K562 (cell line): Measurements from ENCODE around the gene GPR162. TPM values are rescaled to one million over a fixed set of nuclear protein-coding genes. Genes with fewer than 3 reads are reported as not detected.

Source experiments
- ATAC-seq: fragments of 200-7000 bp; cut with Tn5 transposase; 3 replicates; pipeline ENCODE4 v1.9.1; 2020; ENCODE audit warnings: moderate library complexity
- BruUV-seq: library from RNA; stranded (reverse); fragments of 400-500 nt; replicated peaks from 2 replicates; lab custom pipeline; 2021; lab: Mats Ljungman, UMichigan
- CTCF ChIA-PET: fragments of 300-600 bp; formaldehyde crosslinking; extraction: SDS; loops from one replicate; lab custom pipeline; 2021; ENCODE audit warnings: low intra/inter-chr PET ratio; lab: Yijun Ruan, JAX
- POLR2A ChIA-PET: fragments of 300-600, 350-650 bp; sonication (Branson Sonifier 250); formaldehyde crosslinking; extraction: SDS; loops from one replicate; lab custom pipeline; 2021; ENCODE audit warnings: antibody characterized with exemption, inconsistent platforms; lab: Yijun Ruan, JAX
- DNase-seq, 4 experiments: peaks; one replicate each; pipeline versions ENCODE4 v3.0.0 to v3.0.0-alpha.2; 2011 to 2018; ENCODE audit warnings: low spot score in 3 of 4, mixed read lengths in 3 of 4; ENCODE audit errors: extremely low read depth in 1 of 4
- FAIRE-seq: peaks from 2 replicates; lab custom pipeline; 2011; peaks lifted over from hg19 to GRCh38; lab: Jason Lieb, UNC
- H2AFZ ChIP-seq: 2 replicates; pipeline ENCODE4 v1.6.0; 2011; ENCODE audit warnings: low read depth, low read length, control low read depth, inconsistent platforms
- H3K27ac ChIP-seq: fragments of 200-600 bp; 3 replicates; pipeline ENCODE4 v1.8.0; 2011; ENCODE audit warnings: low read depth, mild to moderate bottlenecking, control low read depth, inconsistent platforms, low read length, moderate library complexity, mixed read lengths; ENCODE audit errors: extremely low read depth
- H3K27me3 ChIP-seq, 2 experiments: fragments of 300-600 bp in 1 of 2; 2 replicates in 1 of 2; 3 replicates in 1 of 2; pipeline versions ENCODE4 v1.6.0 to v1.8.0; 2011; ENCODE audit warnings: inconsistent platforms in 2 of 2, low read length in 2 of 2, mild to moderate bottlenecking in 1 of 2, mixed read lengths in 1 of 2, moderate library complexity in 1 of 2; ENCODE audit not compliant: control insufficient read depth in 2 of 2, insufficient read depth in 2 of 2
- H3K36me3 ChIP-seq: fragments of 300-600 bp; 3 replicates; pipeline ENCODE4 v1.8.0; 2011; ENCODE audit warnings: mild to moderate bottlenecking, low read length, inconsistent platforms; ENCODE audit not compliant: control insufficient read depth, insufficient read depth
- H3K4me1 ChIP-seq, 2 experiments: fragments of 200-600 bp in 1 of 2; replicated peaks in 1 of 2; 2 replicates in 1 of 2; 3 replicates in 1 of 2; pipeline versions ENCODE4 v1.5.1 to v1.8.0; 2011; ENCODE audit warnings: inconsistent platforms in 2 of 2, low read length in 2 of 2, mild to moderate bottlenecking in 1 of 2, mixed read lengths in 1 of 2, moderate library complexity in 1 of 2; ENCODE audit not compliant: control insufficient read depth in 2 of 2, insufficient read depth in 2 of 2
- H3K4me2 ChIP-seq: 2 replicates; pipeline ENCODE4 v1.6.1; 2011; ENCODE audit warnings: low read length, control low read depth, inconsistent platforms, mixed read lengths; ENCODE audit not compliant: insufficient read depth
- H3K4me3 ChIP-seq: fragments of 200-600 bp; sonication (generic), shearing (Covaris generic); 2 replicates; pipeline ENCODE4 v1.5.1; 2016; ENCODE audit warnings: control low read depth, inconsistent platforms
- H3K79me2 ChIP-seq: fragments of 200-600 bp; 3 replicates; pipeline ENCODE4 v1.8.0; 2011; ENCODE audit warnings: low read length, inconsistent platforms; ENCODE audit not compliant: control insufficient read depth, insufficient read depth
- H3K9ac ChIP-seq, 2 experiments: 2 replicates each; pipeline versions ENCODE4 v1.6.0 to v1.6.1; 2011; ENCODE audit warnings: low read depth in 2 of 2, low read length in 2 of 2, control low read depth in 1 of 2, inconsistent platforms in 1 of 2, mild to moderate bottlenecking in 1 of 2, mixed read lengths in 1 of 2; ENCODE audit not compliant: insufficient read depth in 1 of 2
- H3K9me1 ChIP-seq: one replicate; pipeline ENCODE4 v1.6.0; 2011; ENCODE audit warnings: inconsistent platforms, mild to moderate bottlenecking, low read length, moderate library complexity; ENCODE audit not compliant: control insufficient read depth, insufficient read depth
- H3K9me3 ChIP-seq: replicated peaks from 2 replicates; pipeline ENCODE4 v1.5.1; 2011; ENCODE audit warnings: low read depth, low read length, inconsistent platforms; ENCODE audit not compliant: control insufficient read depth, insufficient read depth
- H4K20me1 ChIP-seq: replicated peaks from 2 replicates; pipeline ENCODE4 v1.6.1; 2011; ENCODE audit warnings: low read length, inconsistent platforms, mixed read lengths; ENCODE audit not compliant: control insufficient read depth, insufficient read depth
- BHLHE40 ChIP-seq: IDR thresholded peaks from 2 replicates; pipeline ENCODE4 v1.6.1; 2011; ENCODE audit warnings: low read length, improper control_type of control experiment
- BRF2 ChIP-seq: IDR thresholded peaks from 3 replicates; pipeline ENCODE4 v1.6.1; 2011; ENCODE audit warnings: borderline replicate concordance, mild to moderate bottlenecking; ENCODE audit not compliant: insufficient read length, insufficient read depth
- MBD1 ChIP-seq: fragments of 250-450 bp; sonication (Bioruptor Pico); IDR thresholded peaks from 2 replicates; pipeline ENCODE4 v1.8.0; 2022; ENCODE audit warnings: inconsistent platforms
- POLR2G ChIP-seq: fragments of 200-400 bp; formaldehyde crosslinking; IDR thresholded peaks from 2 replicates; pipeline ENCODE4 v1.6.1; 2017; ENCODE audit warnings: low read depth, mild to moderate bottlenecking, antibody characterized with exemption, low read length, moderate library complexity
- SMARCA5 ChIP-seq: fragments of 450-650 bp; IDR thresholded peaks from 2 replicates; pipeline ENCODE4 v1.6.1; 2016
- SMARCC2 ChIP-seq: fragments of 450-650 bp; IDR thresholded peaks from 2 replicates; pipeline ENCODE4 v1.6.1; 2017; ENCODE audit warnings: antibody characterized with exemption, moderate library complexity, mild to moderate bottlenecking, low read depth
- WGBS: fragments of 100-300 bp; shearing (Covaris generic); methylation state at CpG from one replicate; pipeline ENCODE4 v1.1.6; 2016; ENCODE audit warnings: low coverage, mixed read lengths; ENCODE audit not compliant: insufficient coverage; ENCODE audit errors: missing lambda C conversion rate; 5-methylcytosine and 5-hydroxymethylcytosine counted together
- in situ Hi-C: fragments of 300-500 bp; cut with MboI; formaldehyde crosslinking; loops from 4 replicates; pipeline ENCODE4 v1.15.0; 2018; ENCODE audit warnings: inconsistent platforms, mixed read lengths
- intact Hi-C: fragments of 100-400 bp; cut with micrococcal nuclease; formaldehyde crosslinking; loops from 2 replicates; pipeline ENCODE4 v1.14.2; 2022
- polyA plus RNA-seq, 8 experiments: library from polyadenylated mRNA; depleted of rRNA in 4 of 8; stranded (reverse) in 5 of 8; unstranded in 3 of 8; fragments of >200 nt; fragmentation: Nextera tagmentation in 2 of 8; fragmentation: Illumina TruSeq in 1 of 8; extraction: Ambion mirVana in 2 of 8; extraction: Trizol in 1 of 8; gene quantifications; 2 replicates each; pipeline versions ENCODE4 v1.2.1 to v1.2.3, GENCODE V29; 2011 to 2014; ENCODE audit warnings: inconsistent platforms in 1 of 8, missing spikeins in 1 of 8
- total RNA-seq, 7 experiments: library from RNA; depleted of rRNA in 6 of 7; stranded (reverse); fragments of >200 nt in 6 of 7; fragmentation: Illumina TruSeq in 2 of 7; extraction: Trizol in 2 of 7; gene quantifications; 2 replicates each; pipeline versions ENCODE4 v1.2.1 to v1.2.3, GENCODE V29; 2011 to 2021; ENCODE audit warnings: low replicate concordance in 1 of 7

GPR162 gene
- total and polyA plus RNA-seq, 9 of the 15 experiments (the other 6 are each of a cell fraction or from before 2014, with no cell fraction given): 0.65 to 1.8 (median 1.1) TPM; not detected in 2

GRCh38 chr12:6849427-6849826 lies 27.8 kb downstream of the GPR162 start:
- Histone ChIP-seq H3K36me3 (peaks cover 69% of the 10 kb centered on the region; the same call in 2 of the 3 replicates), H3K9me1 (no peaks in the 10 kb centered on the region), H3K4me3 (peak overlapping the region; percentile 79), H3K27me3 (no peaks in the 10 kb centered on the region), H3K79me2 (peaks cover 44% of the 10 kb centered on the region), H2AFZ (no peak overlapping the region), H3K27ac (peak overlapping the region; percentile 87; the same call in 1 of the 3 replicates), H3K9me3 (no peaks in the 10 kb centered on the region), H3K9ac (peak overlapping the region; percentile 89 to 96; a peak in 3 of 4 replicates), H3K4me2 (peak overlapping the region; percentile 88), H4K20me1 (no peaks in the 10 kb centered on the region; the same call in 1 of the 2 replicates), H3K4me1 (peaks cover 18% of the 10 kb centered on the region in 2 experiments; a peak in 4 of 5 replicates)
- FAIRE-seq: no peak
- no TSS peak for BruUV-seq
- CTCF ChIA-PET: no interaction called here
- in situ Hi-C loops (no loop called here), intact Hi-C loops (no loop called here)
- no peak for DNase-seq
- POLR2A ChIA-PET: interaction anchor here (1.5 kb wide), 1 partner anchor 17 kb away, joined by 5 read pairs; no protein-coding TSS in a partner anchor
- no peak for TF ChIP-seq MBD1 (CRISPR knock-in tag)
- no peak for TF ChIP-seq POLR2G
- no peak for TF ChIP-seq SMARCA5
- TF ChIP-seq SMARCC2: no peak
- no peak for TF ChIP-seq BHLHE40
- TF ChIP-seq BRF2: no peak
- no peak for ATAC-seq
- WGBS: 82% methylated on average over 2 of the region's 2 CpGs
